Measurements from ENCODE around the gene HSP90B1. TPM values are rescaled to one million over a fixed set of nuclear protein-coding genes. Genes with fewer than 3 reads are reported as not detected.

Gene HSP90B1
- total RNA-seq, 2 donors from 2014 or later, result 662 to 1,207 TPM

DNA sequence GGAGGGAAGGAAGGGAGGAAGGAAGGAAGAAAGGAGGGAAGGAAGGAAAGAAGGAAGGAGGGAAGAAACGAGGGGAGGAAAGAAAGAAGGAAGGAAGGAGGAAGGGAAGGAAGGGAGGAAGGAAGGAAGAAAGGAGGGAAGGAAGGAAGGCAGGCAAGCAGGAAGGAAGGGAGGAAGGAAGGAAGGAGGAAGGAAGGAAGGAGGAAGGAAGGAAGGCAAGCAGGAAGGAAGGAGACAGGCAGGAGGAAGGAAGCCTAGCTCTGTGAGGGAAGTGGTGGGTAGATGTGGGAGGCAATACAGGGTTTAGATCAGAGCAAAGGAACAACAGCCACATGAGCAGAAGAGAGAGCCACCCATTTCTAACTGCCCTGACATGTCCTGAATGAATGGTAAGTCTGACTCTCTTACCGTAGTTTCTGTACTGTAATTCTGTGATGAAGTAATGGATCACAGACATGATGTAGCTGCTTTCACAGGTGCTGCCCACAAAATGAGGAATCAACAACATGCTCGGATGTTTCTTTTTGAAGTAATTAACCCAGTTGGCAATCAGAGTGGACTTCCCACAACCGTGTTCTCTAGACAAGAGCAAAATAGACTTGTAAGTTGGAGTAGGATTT lies 24.4 kb upstream of the HSP90B1 start:
- no peaks in the 10 kb centered on the region for H3K4me1 ChIP-seq
- no peaks in the 10 kb centered on the region for H3K27me3 ChIP-seq
- H3K36me3 ChIP-seq, result no peaks in the 10 kb centered on the region
- no peaks in the 10 kb centered on the region for H3K9me3 ChIP-seq
- H3K4me3 ChIP-seq, result no peak overlapping the region
- H3K9ac ChIP-seq (ENCODE audit: low read depth in 2 of 2, low read length in 2 of 2), result no peak overlapping the region
- intact Hi-C loops (cut with DNase I), result no loop called here
- TF ChIP-seq, protein P1, sequence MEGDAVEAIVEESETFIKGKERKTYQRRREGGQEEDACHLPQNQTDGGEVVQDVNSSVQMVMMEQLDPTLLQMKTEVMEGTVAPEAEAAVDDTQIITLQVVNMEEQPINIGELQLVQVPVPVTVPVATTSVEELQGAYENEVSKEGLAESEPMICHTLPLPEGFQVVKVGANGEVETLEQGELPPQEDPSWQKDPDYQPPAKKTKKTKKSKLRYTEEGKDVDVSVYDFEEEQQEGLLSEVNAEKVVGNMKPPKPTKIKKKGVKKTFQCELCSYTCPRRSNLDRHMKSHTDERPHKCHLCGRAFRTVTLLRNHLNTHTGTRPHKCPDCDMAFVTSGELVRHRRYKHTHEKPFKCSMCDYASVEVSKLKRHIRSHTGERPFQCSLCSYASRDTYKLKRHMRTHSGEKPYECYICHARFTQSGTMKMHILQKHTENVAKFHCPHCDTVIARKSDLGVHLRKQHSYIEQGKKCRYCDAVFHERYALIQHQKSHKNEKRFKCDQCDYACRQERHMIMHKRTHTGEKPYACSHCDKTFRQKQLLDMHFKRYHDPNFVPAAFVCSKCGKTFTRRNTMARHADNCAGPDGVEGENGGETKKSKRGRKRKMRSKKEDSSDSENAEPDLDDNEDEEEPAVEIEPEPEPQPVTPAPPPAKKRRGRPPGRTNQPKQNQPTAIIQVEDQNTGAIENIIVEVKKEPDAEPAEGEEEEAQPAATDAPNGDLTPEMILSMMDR (IDR thresholded peaks at IDR 0.05), result no peak
- no peak for DNase-seq
- H3K27ac ChIP-seq, result no peak overlapping the region

DNA sequence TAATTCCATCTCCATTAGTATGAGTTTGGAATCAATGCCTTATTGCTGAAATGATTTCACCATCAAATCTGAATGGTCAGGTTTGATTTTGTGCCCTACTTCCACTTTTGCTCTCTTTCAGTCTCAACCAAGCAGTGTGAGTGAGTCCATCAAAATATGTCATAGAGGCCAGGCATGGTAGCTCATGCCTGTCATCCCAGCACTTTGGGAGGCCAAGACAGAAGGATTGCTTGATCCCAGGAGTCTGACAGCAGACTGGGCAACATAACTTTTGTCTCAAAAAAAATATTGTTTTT lies 22.0 kb upstream of the HSP90B1 start:
- Histone ChIP-seq H3K9ac (ENCODE audit: low read depth in 2 of 2, low read length in 2 of 2) (no peak overlapping the region), H3K27me3 (no peaks in the 10 kb centered on the region), H3K4me3 (no peak overlapping the region), H3K27ac (no peak overlapping the region), H3K9me3 (no peaks in the 10 kb centered on the region), H3K36me3 (no peaks in the 10 kb centered on the region), H3K4me1 (no peaks in the 10 kb centered on the region)
- intact Hi-C loops (cut with DNase I), result no loop called here
- TF ChIP-seq, protein P1 (IDR thresholded peaks at IDR 0.05), result no peak
- no peak for DNase-seq

DNA sequence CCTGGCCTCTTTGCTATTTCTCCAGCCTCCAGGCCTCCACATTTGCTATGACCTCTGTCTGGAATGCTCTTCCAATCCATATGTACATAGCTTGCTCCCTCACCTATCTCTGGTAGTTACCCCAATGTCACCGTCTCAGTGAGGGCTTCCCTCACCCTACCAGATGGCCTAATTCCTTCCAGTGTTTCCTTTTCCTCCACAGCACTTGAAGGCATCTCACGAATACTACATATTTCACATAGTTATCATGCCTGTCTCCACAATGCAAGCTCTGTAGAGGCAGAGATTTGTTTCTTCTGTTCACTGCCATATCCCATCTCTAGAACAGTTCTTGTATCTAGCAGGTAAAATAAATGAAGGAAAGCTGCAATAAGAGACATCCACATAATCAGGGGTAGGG lies 21.3 kb upstream of the HSP90B1 start:
- DNase-seq, result no peak
- no peaks in the 10 kb centered on the region for H3K36me3 ChIP-seq

DNA sequence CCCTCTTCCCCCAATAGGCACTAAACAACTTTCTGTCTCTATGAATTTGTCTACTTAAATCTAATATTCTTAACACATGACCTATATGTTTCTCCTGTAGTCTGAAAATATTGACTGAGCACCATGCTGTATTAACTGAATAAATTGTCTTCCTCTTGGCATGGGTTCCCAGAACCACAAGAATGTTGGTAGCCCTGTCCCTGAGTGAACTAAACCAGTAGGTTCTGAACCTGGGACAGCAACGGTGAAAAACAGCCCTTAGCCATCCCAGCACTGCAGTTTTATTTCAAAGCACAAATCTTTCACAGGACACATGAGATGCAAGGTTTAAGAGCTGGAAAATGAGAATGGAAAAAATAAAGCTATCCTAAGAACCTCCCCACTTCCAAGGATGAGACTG lies 20.4 kb upstream of the HSP90B1 start:
- intact Hi-C loops (cut with DNase I), result no loop called here
- no peaks in the 10 kb centered on the region for H3K9me3 ChIP-seq
- no peak overlapping the region for H3K4me3 ChIP-seq

More for the DNA sequence above, 21.3 kb upstream of the HSP90B1 start:
- H3K9ac ChIP-seq (ENCODE audit: low read depth in 2 of 2, low read length in 2 of 2), result no peak overlapping the region
- H3K27me3 ChIP-seq, result no peaks in the 10 kb centered on the region
- no peaks in the 10 kb centered on the region for H3K9me3 ChIP-seq
- TF ChIP-seq, protein P1 (IDR thresholded peaks at IDR 0.05), result no peak
- H3K4me3 ChIP-seq, result no peak overlapping the region
- H3K4me1 ChIP-seq, result no peaks in the 10 kb centered on the region
- intact Hi-C loops (cut with DNase I), result no loop called here
- no peak overlapping the region for H3K27ac ChIP-seq

DNA sequence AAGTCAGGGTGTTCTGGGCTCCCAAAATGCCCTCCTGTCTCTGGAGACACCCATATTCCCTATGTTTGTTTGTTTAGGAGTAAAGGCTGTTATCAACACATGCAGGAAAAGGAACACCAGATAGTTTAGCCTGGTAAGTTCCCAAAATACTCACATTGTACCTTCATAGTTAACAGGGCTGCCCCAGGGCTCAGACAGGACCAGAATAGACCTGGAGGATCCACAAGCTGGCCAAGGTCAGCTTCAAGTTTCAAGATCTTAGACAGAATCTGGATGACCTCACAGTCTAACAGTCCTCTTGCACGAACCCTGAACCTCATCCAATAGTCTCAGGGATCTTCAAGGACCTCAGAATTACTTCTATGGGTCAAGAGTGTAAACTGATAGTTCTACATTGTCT lies 18.1 kb upstream of the HSP90B1 start:
- Histone ChIP-seq H3K4me1 (no peaks in the 10 kb centered on the region), H3K9ac (ENCODE audit: low read depth in 2 of 2, low read length in 2 of 2) (no peak overlapping the region), H3K36me3 (no peaks in the 10 kb centered on the region), H3K27me3 (no peaks in the 10 kb centered on the region), H3K4me3 (no peak overlapping the region), H3K27ac (no peak overlapping the region), H3K9me3 (no peaks in the 10 kb centered on the region)
- TF ChIP-seq, protein P1 (IDR thresholded peaks at IDR 0.05), result no peak
- no peak for DNase-seq
- intact Hi-C loops (cut with DNase I), result no loop called here

More for the DNA sequence above, 20.4 kb upstream of the HSP90B1 start:
- DNase-seq, result no peak
- Histone ChIP-seq H3K9ac (ENCODE audit: low read depth in 2 of 2, low read length in 2 of 2) (no peak overlapping the region), H3K36me3 (no peaks in the 10 kb centered on the region), H3K4me1 (no peaks in the 10 kb centered on the region), H3K27me3 (no peaks in the 10 kb centered on the region), H3K27ac (no peak overlapping the region)
- TF ChIP-seq, protein P1 (IDR thresholded peaks at IDR 0.05), result no peak
